ENCODE measurements around the gene INPP5E.
"Not testable (repeated sequence)": the region's sequence is repeated elsewhere in the genome, so short reads cannot be mapped to it uniquely, and the experiment has no call there.

DNA sequence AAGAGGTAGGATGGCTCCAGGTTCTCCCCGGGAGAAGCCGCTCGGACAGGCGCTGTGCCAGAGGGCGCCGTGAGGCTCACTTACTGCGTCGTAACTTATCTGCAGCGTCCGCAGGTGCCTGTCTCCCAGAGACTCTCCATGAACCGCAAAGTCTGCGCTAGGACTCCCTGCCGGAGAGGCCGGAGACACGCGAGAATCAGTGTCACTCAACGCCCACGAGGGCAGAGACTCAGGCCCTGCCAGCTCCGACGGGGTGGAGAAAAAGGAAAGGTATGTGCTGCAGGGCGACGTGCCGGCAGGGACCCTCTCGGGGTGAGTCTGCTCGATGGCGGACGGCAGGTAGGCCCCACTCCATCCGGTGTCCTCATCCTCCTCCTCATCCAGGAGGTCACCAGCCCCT, 32.6 kb downstream of the INPP5E start:
- TF ChIP-seq POLR2A, TAF1, POLR2AphosphoS5 (IDR thresholded peaks at IDR 0.05; ENCODE audit: low read depth, low read length): not testable (repeated sequence)
